Measurements from ENCODE around the gene PHGDH. TPM values are rescaled to one million over a fixed set of nuclear protein-coding genes. Genes with fewer than 3 reads are reported as not detected.

The PHGDH gene
- 17.4 TPM for polyA plus RNA-seq (2012; ENCODE audit: missing spikeins)

- DNase-seq (ENCODE audit: insufficient read length) (peak; percentile 51), FAIRE-seq (no peak)
- peak; percentile 39; the same call in 1 of the 2 replicates for TF ChIP-seq POLR2A (IDR thresholded peaks at IDR 0.05; ENCODE audit: low read depth, low read length)
- TF ChIP-seq TAF1 (IDR thresholded peaks at IDR 0.05; ENCODE audit: borderline replicate concordance, low read depth, low read length), result no peak
- no peak for TF ChIP-seq POLR2AphosphoS5 (IDR thresholded peaks at IDR 0.05; ENCODE audit: low read depth, low read length)
These were observed at the start of gene PHGDH for GRCh38 chr1:119711804-119712341. Gene PHGDH (plus strand): TSS chr1:119711934. CDS start chr1:119712023, 89 bp downstream.

GRCh38 chr1:119662034-119662437 lies 49.7 kb upstream of the PHGDH start:
- TF ChIP-seq POLR2AphosphoS5 (IDR thresholded peaks at IDR 0.05; ENCODE audit: low read depth, low read length) (no peak), POLR2A (IDR thresholded peaks at IDR 0.05; ENCODE audit: low read depth, low read length) (no peak), TAF1 (IDR thresholded peaks at IDR 0.05; ENCODE audit: borderline replicate concordance, low read depth, low read length) (no peak)
- peak; percentile 98 for FAIRE-seq
- DNase-seq (ENCODE audit: insufficient read length), result peak; percentile 16

- FAIRE-seq, result no peak
- no peak for DNase-seq (ENCODE audit: insufficient read length)
- TF ChIP-seq POLR2A (IDR thresholded peaks at IDR 0.05; ENCODE audit: low read depth, low read length) (no peak), TAF1 (IDR thresholded peaks at IDR 0.05; ENCODE audit: borderline replicate concordance, low read depth, low read length) (no peak), POLR2AphosphoS5 (IDR thresholded peaks at IDR 0.05; ENCODE audit: low read depth, low read length) (no peak)
These were observed 47.7 kb upstream of the PHGDH start for GRCh38 chr1:119664067-119664466.

GRCh38 chr1:119667173-119667572 lies 44.6 kb upstream of the PHGDH start:
- FAIRE-seq, result no peak
- TF ChIP-seq POLR2AphosphoS5 (IDR thresholded peaks at IDR 0.05; ENCODE audit: low read depth, low read length) (no peak), POLR2A (IDR thresholded peaks at IDR 0.05; ENCODE audit: low read depth, low read length) (no peak)
- no peak for DNase-seq (ENCODE audit: insufficient read length)

- no peak for FAIRE-seq
- TF ChIP-seq TAF1 (IDR thresholded peaks at IDR 0.05; ENCODE audit: borderline replicate concordance, low read depth, low read length) (no peak), POLR2AphosphoS5 (IDR thresholded peaks at IDR 0.05; ENCODE audit: low read depth, low read length) (no peak), POLR2A (IDR thresholded peaks at IDR 0.05; ENCODE audit: low read depth, low read length) (no peak)
- DNase-seq (ENCODE audit: insufficient read length), result no peak
These were observed 40.8 kb upstream of the PHGDH start for GRCh38 chr1:119670898-119671297.

GRCh38 chr1:119673171-119673940 lies 38.4 kb upstream of the PHGDH start:
- FAIRE-seq (no peak), DNase-seq (ENCODE audit: insufficient read length) (no peak)
- no peak for TF ChIP-seq POLR2A (IDR thresholded peaks at IDR 0.05; ENCODE audit: low read depth, low read length)
- TF ChIP-seq TAF1 (IDR thresholded peaks at IDR 0.05; ENCODE audit: borderline replicate concordance, low read depth, low read length), result no peak
- no peak for TF ChIP-seq POLR2AphosphoS5 (IDR thresholded peaks at IDR 0.05; ENCODE audit: low read depth, low read length)

- TF ChIP-seq POLR2A (IDR thresholded peaks at IDR 0.05; ENCODE audit: low read depth, low read length) (no peak), POLR2AphosphoS5 (IDR thresholded peaks at IDR 0.05; ENCODE audit: low read depth, low read length) (no peak), TAF1 (IDR thresholded peaks at IDR 0.05; ENCODE audit: borderline replicate concordance, low read depth, low read length) (no peak)
- DNase-seq (ENCODE audit: insufficient read length) (no peak), FAIRE-seq (no peak)
These were observed 37.6 kb upstream of the PHGDH start for GRCh38 chr1:119674111-119674526.

GRCh38 chr1:119674835-119675289 lies 36.9 kb upstream of the PHGDH start:
- TF ChIP-seq POLR2A (IDR thresholded peaks at IDR 0.05; ENCODE audit: low read depth, low read length), result no peak
- TF ChIP-seq TAF1 (IDR thresholded peaks at IDR 0.05; ENCODE audit: borderline replicate concordance, low read depth, low read length), result no peak
- TF ChIP-seq POLR2AphosphoS5 (IDR thresholded peaks at IDR 0.05; ENCODE audit: low read depth, low read length), result no peak
- DNase-seq (ENCODE audit: insufficient read length), result no peak
- FAIRE-seq, result peak; percentile 54

GRCh38 chr1:119675349-119676345 lies 36.1 kb upstream of the PHGDH start:
- FAIRE-seq, result peak; percentile 93
- DNase-seq (ENCODE audit: insufficient read length), result peak; percentile 36
- TF ChIP-seq TAF1 (IDR thresholded peaks at IDR 0.05; ENCODE audit: borderline replicate concordance, low read depth, low read length), result no peak
- no peak for TF ChIP-seq POLR2AphosphoS5 (IDR thresholded peaks at IDR 0.05; ENCODE audit: low read depth, low read length)
- no peak for TF ChIP-seq POLR2A (IDR thresholded peaks at IDR 0.05; ENCODE audit: low read depth, low read length)

- FAIRE-seq, result no peak
- DNase-seq (ENCODE audit: insufficient read length), result no peak
- no peak for TF ChIP-seq POLR2A (IDR thresholded peaks at IDR 0.05; ENCODE audit: low read depth, low read length)
- no peak for TF ChIP-seq POLR2AphosphoS5 (IDR thresholded peaks at IDR 0.05; ENCODE audit: low read depth, low read length)
- no peak for TF ChIP-seq TAF1 (IDR thresholded peaks at IDR 0.05; ENCODE audit: borderline replicate concordance, low read depth, low read length)
These were observed 35.0 kb upstream of the PHGDH start for GRCh38 chr1:119676571-119677206.

Measured in GM12892 (cell line).